Glutamatergic neuron (in vitro differentiated cells): Measurements from ENCODE around the gene HOXD13. TPM values are rescaled to one million over a fixed set of nuclear protein-coding genes. Genes with fewer than 3 reads are reported as not detected.

Source experiments
- DNase-seq: peaks from one replicate; pipeline ENCODE4 v3.0.0; 2022
- H3K27ac Mint-ChIP-seq: one replicate; pipeline ENCODE4 v1.8.0; 2020; ENCODE audit warnings: mild to moderate bottlenecking, mixed read lengths, inconsistent platforms; ENCODE audit not compliant: unreplicated experiment
- H3K27me3 Mint-ChIP-seq: one replicate; pipeline ENCODE4 v1.8.0; 2020; ENCODE audit warnings: mild to moderate bottlenecking, moderate library complexity, mixed read lengths, inconsistent platforms; ENCODE audit not compliant: unreplicated experiment
- H3K36me3 Mint-ChIP-seq: one replicate; pipeline ENCODE4 v1.8.0; 2020; ENCODE audit warnings: mild to moderate bottlenecking, mixed read lengths, inconsistent platforms; ENCODE audit not compliant: unreplicated experiment
- H3K4me1 Mint-ChIP-seq: one replicate; pipeline ENCODE4 v1.8.0; 2020; ENCODE audit warnings: mild to moderate bottlenecking, low read depth, mixed read lengths, inconsistent platforms; ENCODE audit not compliant: unreplicated experiment
- H3K4me3 Mint-ChIP-seq: one replicate; pipeline ENCODE4 v1.8.0; 2020; ENCODE audit warnings: mild to moderate bottlenecking, mixed read lengths, inconsistent platforms; ENCODE audit not compliant: unreplicated experiment
- H3K9me3 Mint-ChIP-seq: one replicate; pipeline ENCODE4 v1.8.0; 2020; ENCODE audit warnings: mild to moderate bottlenecking, moderate library complexity, mixed read lengths, inconsistent platforms; ENCODE audit not compliant: unreplicated experiment
- total RNA-seq: library from RNA; stranded (reverse); fragmentation: NEBNext Ultra II Directional; extraction: Animal tissue kit (Norgen Biotek cat#: 25700); gene quantifications from one replicate; pipeline ENCODE4 v1.2.1, GENCODE V29; 2021; ENCODE audit not compliant: unreplicated experiment
- TF ChIP-seq, protein P1 (sequence below): fragments of 200-600 bp; sonication (generic); IDR thresholded peaks from one replicate; pipeline ENCODE4 v1.5.0; 2021; ENCODE audit not compliant: partially characterized antibody, unreplicated experiment

HOXD13 gene
- total RNA-seq, 1 donor from 2014 or later: 0.17 TPM

- Mint-ChIP-seq H3K27ac (no peak overlapping the region), H3K27me3 (peaks cover 50% of the 10 kb centered on the region), H3K4me1 (peaks cover 6% of the 10 kb centered on the region), H3K4me3 (peak overlapping the region; percentile 90), H3K9me3 (peaks cover 20% of the 10 kb centered on the region), H3K36me3 (no peaks in the 10 kb centered on the region)
- DNase-seq: peak; percentile 74
- TF ChIP-seq, protein P1, sequence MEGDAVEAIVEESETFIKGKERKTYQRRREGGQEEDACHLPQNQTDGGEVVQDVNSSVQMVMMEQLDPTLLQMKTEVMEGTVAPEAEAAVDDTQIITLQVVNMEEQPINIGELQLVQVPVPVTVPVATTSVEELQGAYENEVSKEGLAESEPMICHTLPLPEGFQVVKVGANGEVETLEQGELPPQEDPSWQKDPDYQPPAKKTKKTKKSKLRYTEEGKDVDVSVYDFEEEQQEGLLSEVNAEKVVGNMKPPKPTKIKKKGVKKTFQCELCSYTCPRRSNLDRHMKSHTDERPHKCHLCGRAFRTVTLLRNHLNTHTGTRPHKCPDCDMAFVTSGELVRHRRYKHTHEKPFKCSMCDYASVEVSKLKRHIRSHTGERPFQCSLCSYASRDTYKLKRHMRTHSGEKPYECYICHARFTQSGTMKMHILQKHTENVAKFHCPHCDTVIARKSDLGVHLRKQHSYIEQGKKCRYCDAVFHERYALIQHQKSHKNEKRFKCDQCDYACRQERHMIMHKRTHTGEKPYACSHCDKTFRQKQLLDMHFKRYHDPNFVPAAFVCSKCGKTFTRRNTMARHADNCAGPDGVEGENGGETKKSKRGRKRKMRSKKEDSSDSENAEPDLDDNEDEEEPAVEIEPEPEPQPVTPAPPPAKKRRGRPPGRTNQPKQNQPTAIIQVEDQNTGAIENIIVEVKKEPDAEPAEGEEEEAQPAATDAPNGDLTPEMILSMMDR: peak; percentile 50
Measured at GRCh38 chr2:176088048-176088936, 4.2 kb upstream of the HOXD13 start.

DNA sequence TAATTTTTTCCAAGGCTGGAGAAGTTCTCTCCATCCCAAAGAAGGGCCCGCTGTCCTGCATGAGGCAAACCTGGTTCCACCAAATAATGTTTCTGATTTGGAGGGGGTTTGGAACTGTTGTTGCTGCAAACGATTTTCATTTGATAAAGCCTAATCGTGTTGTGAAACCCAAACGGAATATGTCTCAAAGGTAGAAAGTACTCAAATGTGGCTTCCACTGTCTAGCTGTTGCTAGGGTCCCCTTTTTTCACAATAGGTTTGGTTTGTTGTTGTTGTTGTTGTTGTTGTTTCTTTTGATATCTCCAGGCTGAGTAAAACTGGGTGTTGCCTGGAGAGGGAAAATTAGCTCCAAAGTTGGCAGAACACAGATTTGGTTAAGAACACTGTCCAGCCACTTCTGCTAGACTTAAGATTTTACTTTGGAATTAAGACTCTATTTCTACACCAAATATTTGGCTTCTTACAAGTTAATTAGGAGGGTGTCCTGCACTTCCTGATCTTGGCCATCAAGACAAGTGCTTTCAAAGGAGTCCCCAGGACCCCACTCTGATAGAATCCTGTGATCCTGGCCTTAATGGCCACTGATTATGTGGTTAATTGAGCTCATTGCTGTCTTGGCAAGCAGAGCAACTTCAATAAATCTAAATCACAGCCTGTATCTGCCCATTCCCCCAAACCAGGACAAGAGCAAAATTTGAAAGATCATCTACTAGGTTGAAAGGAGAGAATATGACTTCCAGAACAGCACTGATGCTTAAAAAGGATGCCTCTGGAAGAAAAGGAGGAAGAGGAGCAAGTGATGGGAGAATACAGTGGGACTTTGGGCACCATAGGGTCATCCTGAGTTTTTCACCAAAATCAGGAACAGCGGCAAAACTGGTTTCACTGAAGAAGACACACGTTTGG lies 3.3 kb upstream of the HOXD13 start:
- H3K27me3 Mint-ChIP-seq: peaks cover 50% of the 10 kb centered on the region
- peaks cover 4% of the 10 kb centered on the region for H3K36me3 Mint-ChIP-seq
- no peak overlapping the region for H3K27ac Mint-ChIP-seq
- H3K9me3 Mint-ChIP-seq: peaks cover 21% of the 10 kb centered on the region
- DNase-seq: no peak
- no peak overlapping the region for H3K4me3 Mint-ChIP-seq
- peaks cover 4% of the 10 kb centered on the region for H3K4me1 Mint-ChIP-seq
- TF ChIP-seq, protein P1: no peak

- H3K36me3 Mint-ChIP-seq: peaks cover 4% of the 10 kb centered on the region
- no peak overlapping the region for H3K27ac Mint-ChIP-seq
- no peak overlapping the region for H3K4me3 Mint-ChIP-seq
- peaks cover 1% of the 10 kb centered on the region for H3K4me1 Mint-ChIP-seq
- TF ChIP-seq, protein P1: no peak
- no peak for DNase-seq
- peaks cover 21% of the 10 kb centered on the region for H3K9me3 Mint-ChIP-seq
- H3K27me3 Mint-ChIP-seq: peaks cover 52% of the 10 kb centered on the region
Measured at GRCh38 chr2:176089843-176090395, 2.6 kb upstream of the HOXD13 start.

DNA sequence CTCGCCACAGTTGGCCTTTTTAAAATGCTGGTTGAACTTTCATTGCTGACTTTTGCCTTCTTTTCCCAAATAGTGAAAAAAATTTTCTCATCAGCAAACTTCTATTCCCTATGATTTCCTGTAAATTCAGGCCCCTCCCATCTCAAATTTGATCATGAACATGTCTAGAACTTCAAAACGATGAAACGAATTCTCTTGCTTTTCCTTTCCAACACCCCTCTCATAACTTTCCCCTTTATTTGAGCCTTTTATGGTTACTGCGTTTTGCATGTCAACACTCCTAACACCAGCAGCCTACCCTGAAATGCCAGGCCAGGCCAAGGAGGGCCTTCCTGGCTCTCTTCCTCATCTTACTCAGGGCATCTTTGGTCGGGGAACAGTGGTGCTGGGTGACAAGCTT lies 1.7 kb upstream of the HOXD13 start:
- no peak overlapping the region for H3K27ac Mint-ChIP-seq
- peaks cover 21% of the 10 kb centered on the region for H3K9me3 Mint-ChIP-seq
- DNase-seq: no peak
- peaks cover 4% of the 10 kb centered on the region for H3K36me3 Mint-ChIP-seq
- H3K4me1 Mint-ChIP-seq: no peaks in the 10 kb centered on the region
- no peak overlapping the region for H3K4me3 Mint-ChIP-seq
- H3K27me3 Mint-ChIP-seq: peaks cover 50% of the 10 kb centered on the region
- TF ChIP-seq, protein P1: no peak
